ENCODE results near the gene DBNL.

The DBNL gene

DNA sequence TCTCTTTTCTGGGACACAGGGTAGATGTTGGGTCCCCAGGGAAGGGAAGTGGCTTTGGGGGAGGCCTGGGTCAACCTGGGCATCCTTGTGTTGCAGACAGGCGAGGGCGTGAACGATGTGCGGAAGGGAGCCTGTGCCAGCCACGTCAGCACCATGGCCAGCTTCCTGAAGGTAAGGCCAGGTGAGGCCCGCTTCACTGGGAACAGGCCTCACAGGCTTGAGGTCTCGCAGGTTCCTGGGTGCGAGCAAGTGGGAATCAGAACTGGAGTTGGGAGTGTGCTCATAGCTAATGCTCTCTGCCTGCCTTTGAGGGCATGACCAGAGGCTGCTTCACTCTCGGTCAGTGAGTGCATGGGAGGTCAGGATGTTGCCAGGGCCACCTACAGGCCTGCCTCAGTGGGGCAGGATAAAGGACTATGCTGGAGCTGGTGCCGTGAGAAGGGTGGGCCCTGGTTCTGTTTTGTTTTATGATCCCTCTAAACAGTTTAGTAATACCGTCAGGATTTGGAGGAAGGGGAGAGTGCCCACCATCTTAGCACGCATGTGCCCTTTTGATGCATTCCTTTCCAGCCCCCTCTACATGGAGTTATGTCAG lies 8.4 kb downstream of the DBNL start:
- FAIRE-seq: no peak
- no peak for DNase-seq (ENCODE audit: insufficient read length)
- TF ChIP-seq POLR2AphosphoS5 (IDR thresholded peaks at IDR 0.05; ENCODE audit: low read depth, low read length) (no peak), TAF1 (IDR thresholded peaks at IDR 0.05; ENCODE audit: borderline replicate concordance, low read depth, low read length) (no peak), POLR2A (IDR thresholded peaks at IDR 0.05; ENCODE audit: low read depth, low read length) (no peak)

GRCh38 chr7:44056681-44057080 lies 12.2 kb downstream of the DBNL start:
- TF ChIP-seq TAF1 (IDR thresholded peaks at IDR 0.05; ENCODE audit: borderline replicate concordance, low read depth, low read length) (no peak), POLR2AphosphoS5 (IDR thresholded peaks at IDR 0.05; ENCODE audit: low read depth, low read length) (no peak), POLR2A (IDR thresholded peaks at IDR 0.05; ENCODE audit: low read depth, low read length) (no peak)
- DNase-seq (ENCODE audit: insufficient read length): no peak
- FAIRE-seq: no peak

DNA sequence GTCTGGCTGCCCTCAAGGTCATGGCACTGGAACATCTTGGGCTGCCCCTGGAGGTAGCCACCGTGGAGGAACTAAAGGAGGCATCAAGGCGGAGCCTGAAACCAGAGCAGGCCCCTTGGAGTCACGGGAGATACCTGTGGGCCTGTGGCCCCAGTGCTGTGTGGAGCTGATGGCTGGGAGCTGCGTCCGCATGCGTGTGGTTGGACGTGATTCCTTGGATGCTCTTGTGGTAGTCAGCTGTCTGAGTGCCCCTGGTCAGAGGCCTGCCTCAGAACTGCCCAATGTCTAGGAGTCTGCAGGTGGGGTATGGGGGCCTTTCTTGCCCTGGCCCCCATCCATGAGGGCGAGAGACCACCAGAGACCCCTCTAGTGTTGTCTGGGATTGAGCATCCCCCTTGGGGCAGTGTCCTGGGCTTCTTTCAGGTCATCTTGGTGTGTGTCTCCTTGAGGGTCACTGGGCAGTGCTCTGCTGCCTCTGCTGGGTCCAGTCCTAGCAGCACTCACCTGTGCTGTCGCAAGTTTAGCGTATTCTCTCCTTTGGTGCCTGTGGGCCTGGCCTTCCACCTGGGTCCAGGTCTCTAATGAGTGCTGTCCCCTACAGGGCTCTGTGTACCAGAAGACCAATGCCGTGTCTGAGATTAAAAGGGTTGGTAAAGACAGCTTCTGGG lies 12.8 kb downstream of the DBNL start:
- DNase-seq (ENCODE audit: insufficient read length) (no peak), FAIRE-seq (no peak)
- TF ChIP-seq POLR2A (IDR thresholded peaks at IDR 0.05; ENCODE audit: low read depth, low read length) (no peak), POLR2AphosphoS5 (IDR thresholded peaks at IDR 0.05; ENCODE audit: low read depth, low read length) (no peak), TAF1 (IDR thresholded peaks at IDR 0.05; ENCODE audit: borderline replicate concordance, low read depth, low read length) (no peak)

DNA sequence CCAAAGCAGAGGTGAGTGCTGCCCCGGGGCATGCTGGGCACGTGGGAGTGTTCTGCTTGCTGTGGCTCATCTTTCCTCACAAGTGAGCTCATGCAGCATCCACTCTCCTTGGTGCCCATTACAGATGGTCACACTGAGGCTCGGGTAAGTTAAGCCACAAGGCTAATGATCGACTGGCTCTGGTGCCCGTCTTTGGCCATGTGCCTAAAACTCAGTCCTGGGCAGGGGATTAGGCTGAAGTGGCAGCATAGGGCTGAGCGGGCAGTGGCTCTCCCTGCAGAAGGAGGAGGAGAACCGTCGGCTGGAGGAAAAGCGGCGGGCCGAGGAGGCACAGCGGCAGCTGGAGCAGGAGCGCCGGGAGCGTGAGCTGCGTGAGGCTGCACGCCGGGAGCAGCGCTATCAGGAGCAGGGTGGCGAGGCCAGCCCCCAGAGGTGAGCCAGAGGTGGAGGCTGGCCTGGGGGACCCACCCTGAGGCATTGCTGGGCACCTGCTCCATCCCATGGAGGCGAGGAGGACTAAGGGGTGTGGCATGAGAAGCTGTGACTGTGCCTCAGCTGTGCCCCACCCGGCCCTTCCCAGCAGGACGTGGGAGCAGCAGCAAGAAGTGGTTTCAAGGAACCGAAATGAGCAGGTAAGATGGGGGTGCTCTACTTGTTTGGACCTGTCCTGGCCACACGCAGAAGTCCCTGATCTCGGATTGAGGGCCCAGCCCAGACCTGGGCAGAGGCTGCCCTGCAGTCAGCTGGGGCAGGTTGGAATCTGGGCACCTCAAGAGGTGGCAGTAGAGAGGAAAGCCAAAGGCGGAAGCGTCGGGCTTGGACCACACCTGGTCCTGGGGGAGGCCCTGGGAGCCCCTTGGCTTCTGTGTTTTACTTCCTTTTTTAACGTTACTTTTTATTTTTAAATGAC lies 13.6 kb downstream of the DBNL start:
- no peak for FAIRE-seq
- TF ChIP-seq TAF1 (IDR thresholded peaks at IDR 0.05; ENCODE audit: borderline replicate concordance, low read depth, low read length) (no peak), POLR2A (IDR thresholded peaks at IDR 0.05; ENCODE audit: low read depth, low read length) (no peak), POLR2AphosphoS5 (IDR thresholded peaks at IDR 0.05; ENCODE audit: low read depth, low read length) (no peak)

DNA sequence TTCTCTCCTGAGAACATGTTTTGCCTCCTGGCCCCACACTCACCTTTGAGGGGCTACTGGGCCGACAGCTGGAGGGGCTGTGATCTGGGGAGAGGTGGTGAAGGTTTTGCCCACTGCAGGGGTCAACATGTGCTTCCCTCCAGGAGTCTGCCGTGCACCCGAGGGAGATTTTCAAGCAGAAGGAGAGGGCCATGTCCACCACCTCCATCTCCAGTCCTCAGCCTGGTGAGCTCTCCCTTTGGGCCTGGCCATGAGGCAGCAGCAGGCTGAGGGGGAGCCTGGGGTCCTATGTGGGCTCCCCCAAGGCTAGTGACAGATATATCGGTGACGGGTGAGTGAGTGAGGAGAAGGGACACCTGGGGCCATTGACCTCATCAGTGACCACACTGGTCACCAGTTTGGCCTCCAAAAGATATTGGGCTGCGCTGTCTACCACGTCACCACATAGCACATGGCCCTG lies 14.3 kb downstream of the DBNL start:
- TF ChIP-seq POLR2AphosphoS5 (IDR thresholded peaks at IDR 0.05; ENCODE audit: low read depth, low read length) (no peak), POLR2A (IDR thresholded peaks at IDR 0.05; ENCODE audit: low read depth, low read length) (no peak), TAF1 (IDR thresholded peaks at IDR 0.05; ENCODE audit: borderline replicate concordance, low read depth, low read length) (no peak)
- FAIRE-seq: no peak

More for the DNA sequence above, 13.6 kb downstream of the DBNL start:
- DNase-seq (ENCODE audit: insufficient read length): no peak

DNA sequence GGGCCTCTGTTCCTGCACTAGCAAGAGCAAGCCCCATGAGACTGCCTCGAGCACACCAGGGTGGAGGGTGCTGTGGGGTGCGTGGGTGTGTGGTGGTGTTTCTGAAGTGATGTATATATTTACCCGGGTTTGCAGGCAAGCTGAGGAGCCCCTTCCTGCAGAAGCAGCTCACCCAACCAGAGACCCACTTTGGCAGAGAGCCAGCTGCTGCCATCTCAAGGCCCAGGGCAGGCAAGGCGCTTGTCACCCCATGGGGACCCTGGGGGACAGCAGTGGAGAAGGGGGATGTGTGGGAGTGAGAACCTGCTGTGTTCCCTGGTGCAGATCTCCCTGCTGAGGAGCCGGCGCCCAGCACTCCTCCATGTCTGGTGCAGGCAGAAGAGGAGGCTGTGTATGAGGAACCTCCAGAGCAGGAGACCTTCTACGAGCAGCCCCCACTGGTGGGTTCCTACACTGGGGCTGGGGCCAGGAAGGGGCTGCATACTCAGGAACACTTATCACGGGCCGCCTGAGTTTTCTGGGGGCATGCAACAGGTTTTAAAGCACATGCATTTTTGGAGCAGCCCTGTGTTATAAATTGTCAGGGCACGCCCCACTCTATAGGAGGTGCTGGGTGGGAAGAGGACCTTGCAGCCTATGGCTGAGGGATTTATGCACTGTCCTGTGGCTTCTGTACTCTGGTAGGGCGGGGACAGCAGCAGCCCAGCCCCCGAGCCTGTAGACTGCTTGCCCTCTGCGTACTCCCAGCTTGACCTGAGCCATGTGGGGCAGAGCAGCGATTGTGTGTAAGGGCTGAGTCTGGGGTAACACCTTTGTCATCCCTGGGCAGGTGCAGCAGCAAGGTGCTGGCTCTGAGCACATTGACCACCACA lies 15.0 kb downstream of the DBNL start:
- no peak for DNase-seq (ENCODE audit: insufficient read length)
- no peak for FAIRE-seq
- TF ChIP-seq TAF1 (IDR thresholded peaks at IDR 0.05; ENCODE audit: borderline replicate concordance, low read depth, low read length) (no peak), POLR2A (IDR thresholded peaks at IDR 0.05; ENCODE audit: low read depth, low read length) (no peak), POLR2AphosphoS5 (IDR thresholded peaks at IDR 0.05; ENCODE audit: low read depth, low read length) (no peak)

More for the DNA sequence above, 14.3 kb downstream of the DBNL start:
- DNase-seq (ENCODE audit: insufficient read length): no peak

DNA sequence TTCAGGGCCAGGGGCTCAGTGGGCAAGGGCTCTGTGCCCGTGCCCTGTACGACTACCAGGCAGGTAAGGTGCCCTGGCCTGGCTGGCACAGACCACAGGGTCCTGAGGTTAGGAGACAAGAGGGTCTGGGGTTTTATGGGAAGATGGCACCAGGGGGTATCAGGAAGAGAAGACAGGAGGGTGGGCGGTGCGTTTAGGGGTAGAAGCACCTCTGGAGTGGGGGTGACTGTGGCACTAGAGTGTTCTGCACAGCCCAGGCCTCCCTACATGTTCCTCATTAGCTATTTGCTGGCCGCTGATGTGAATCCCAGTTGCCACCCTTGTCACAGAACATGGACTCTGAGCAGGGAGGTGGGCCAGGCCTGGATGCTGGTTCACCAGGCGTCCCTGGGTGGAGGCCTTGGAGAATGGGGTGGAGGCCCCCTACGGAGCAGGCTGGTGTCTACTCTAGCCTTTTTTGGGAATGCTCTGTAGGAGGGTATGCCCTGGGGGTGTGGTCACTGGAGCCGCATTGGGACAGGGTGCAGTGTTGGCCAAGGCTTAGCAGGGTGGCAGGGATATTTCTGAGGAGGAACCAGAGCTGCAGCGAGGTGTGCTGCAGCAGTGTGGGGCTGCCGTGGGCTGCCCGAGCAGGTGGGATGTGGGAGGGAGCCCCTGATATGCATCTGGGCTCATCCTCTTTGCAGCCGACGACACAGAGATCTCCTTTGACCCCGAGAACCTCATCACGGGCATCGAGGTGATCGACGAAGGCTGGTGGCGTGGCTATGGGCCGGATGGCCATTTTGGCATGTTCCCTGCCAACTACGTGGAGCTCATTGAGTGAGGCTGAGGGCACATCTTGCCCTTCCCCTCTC lies 15.8 kb downstream of the DBNL start:
- TF ChIP-seq POLR2A (IDR thresholded peaks at IDR 0.05; ENCODE audit: low read depth, low read length) (no peak), TAF1 (IDR thresholded peaks at IDR 0.05; ENCODE audit: borderline replicate concordance, low read depth, low read length) (no peak), POLR2AphosphoS5 (IDR thresholded peaks at IDR 0.05; ENCODE audit: low read depth, low read length) (no peak)
- DNase-seq (ENCODE audit: insufficient read length): no peak
- no peak for FAIRE-seq

DNA sequence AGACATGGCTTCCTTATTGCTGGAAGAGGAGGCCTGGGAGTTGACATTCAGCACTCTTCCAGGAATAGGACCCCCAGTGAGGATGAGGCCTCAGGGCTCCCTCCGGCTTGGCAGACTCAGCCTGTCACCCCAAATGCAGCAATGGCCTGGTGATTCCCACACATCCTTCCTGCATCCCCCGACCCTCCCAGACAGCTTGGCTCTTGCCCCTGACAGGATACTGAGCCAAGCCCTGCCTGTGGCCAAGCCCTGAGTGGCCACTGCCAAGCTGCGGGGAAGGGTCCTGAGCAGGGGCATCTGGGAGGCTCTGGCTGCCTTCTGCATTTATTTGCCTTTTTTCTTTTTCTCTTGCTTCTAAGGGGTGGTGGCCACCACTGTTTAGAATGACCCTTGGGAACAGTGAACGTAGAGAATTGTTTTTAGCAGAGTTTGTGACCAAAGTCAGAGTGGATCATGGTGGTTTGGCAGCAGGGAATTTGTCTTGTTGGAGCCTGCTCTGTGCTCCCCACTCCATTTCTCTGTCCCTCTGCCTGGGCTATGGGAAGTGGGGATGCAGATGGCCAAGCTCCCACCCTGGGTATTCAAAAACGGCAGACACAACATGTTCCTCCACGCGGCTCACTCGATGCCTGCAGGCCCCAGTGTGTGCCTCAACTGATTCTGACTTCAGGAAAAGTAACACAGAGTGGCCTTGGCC lies 16.6 kb downstream of the DBNL start:
- FAIRE-seq (no peak), DNase-seq (ENCODE audit: insufficient read length) (no peak)
- TF ChIP-seq TAF1 (IDR thresholded peaks at IDR 0.05; ENCODE audit: borderline replicate concordance, low read depth, low read length): no peak
- no peak for TF ChIP-seq POLR2A (IDR thresholded peaks at IDR 0.05; ENCODE audit: low read depth, low read length)
- no peak for TF ChIP-seq POLR2AphosphoS5 (IDR thresholded peaks at IDR 0.05; ENCODE audit: low read depth, low read length)

GRCh38 chr7:44061645-44062179 lies 17.2 kb downstream of the DBNL start:
- DNase-seq (ENCODE audit: insufficient read length): no peak
- TF ChIP-seq POLR2AphosphoS5 (IDR thresholded peaks at IDR 0.05; ENCODE audit: low read depth, low read length): no peak
- TF ChIP-seq TAF1 (IDR thresholded peaks at IDR 0.05; ENCODE audit: borderline replicate concordance, low read depth, low read length): no peak
- TF ChIP-seq POLR2A (IDR thresholded peaks at IDR 0.05; ENCODE audit: low read depth, low read length): no peak
- no peak for FAIRE-seq
